GM12878 (cell line): ENCODE data around the gene HIBCH. TPM values are rescaled to one million over a fixed set of nuclear protein-coding genes. Genes with fewer than 3 reads are reported as not detected.

Source experiments
- ATAC-seq: fragments of 200-7000 bp; cut with Tn5 transposase; 3 replicates; pipeline ENCODE4 v1.9.1; 2020; ENCODE audit warnings: mild to moderate bottlenecking, moderate library complexity
- BruUV-seq: library from RNA; stranded (reverse); fragments of 400-500 nt; replicated peaks from 2 replicates; lab custom pipeline; 2021; lab: Mats Ljungman, UMichigan
- CTCF ChIA-PET: fragments of 300-600 bp; sonication (Branson Sonifier 250); formaldehyde crosslinking; extraction: SDS; loops from one replicate; lab custom pipeline; 2021; ENCODE audit warnings: inconsistent platforms; lab: Yijun Ruan, JAX
- POLR2A ChIA-PET: fragments of 350-600 bp; formaldehyde crosslinking; extraction: SDS; loops from one replicate; lab custom pipeline; 2021; ENCODE audit warnings: inconsistent platforms; lab: Charles Lee
- RAD21 ChIA-PET: fragments of 300-600 bp; sonication (Branson Sonifier 250); formaldehyde crosslinking; loops from one replicate; lab custom pipeline; 2023; ENCODE audit warnings: antibody characterized with exemption; ENCODE audit not compliant: unreplicated experiment; lab: Charles Lee
- SMC1A ChIA-PET: fragments of 300-600 bp; sonication (Branson Sonifier 250); formaldehyde crosslinking; loops from one replicate; lab custom pipeline; 2023; ENCODE audit not compliant: unreplicated experiment, uncharacterized antibody; lab: Charles Lee
- DNase-seq: peaks from one replicate; pipeline ENCODE4 v3.0.0-alpha.2; 2011; ENCODE audit warnings: low read depth, low spot score
- FAIRE-seq: peaks from 3 replicates; lab custom pipeline; 2011; peaks lifted over from hg19 to GRCh38; lab: Jason Lieb, UNC
- H2AFZ ChIP-seq: 2 replicates; pipeline ENCODE4 v1.6.0; 2011; ENCODE audit warnings: low read depth, low read length, control low read depth; ENCODE audit not compliant: control insufficient read depth
- H3K27ac ChIP-seq: 2 replicates; pipeline ENCODE4 v1.5.1; 2011; ENCODE audit warnings: control low read depth; ENCODE audit not compliant: control insufficient read depth, insufficient read depth
- H3K27me3 ChIP-seq, 2 experiments: replicated peaks in 1 of 2; 2 replicates each; pipeline versions ENCODE4 v1.6.0 to v1.6.1; 2011; ENCODE audit warnings: low read length in 1 of 2; ENCODE audit not compliant: control insufficient read depth in 2 of 2, insufficient read depth in 2 of 2
- H3K36me3 ChIP-seq, 2 experiments: 2 replicates each; pipeline ENCODE4 v1.5.1; 2011; ENCODE audit warnings: low read length in 1 of 2; ENCODE audit not compliant: control insufficient read depth in 2 of 2, insufficient read depth in 2 of 2
- H3K4me1 ChIP-seq: 2 replicates; pipeline ENCODE4 v1.6.1; 2011; ENCODE audit warnings: mild to moderate bottlenecking, low read length, moderate library complexity, mixed read lengths; ENCODE audit not compliant: control insufficient read depth, insufficient read depth
- H3K4me2 ChIP-seq: 2 replicates; pipeline ENCODE4 v1.6.0; 2011; ENCODE audit warnings: control low read depth; ENCODE audit not compliant: control insufficient read depth, insufficient read depth
- H3K4me3 ChIP-seq: fragments of 200-600 bp; sonication (generic); 2 replicates; pipeline ENCODE4 v1.5.1; 2016
- H3K79me2 ChIP-seq: 2 replicates; pipeline ENCODE4 v1.6.0; 2011; ENCODE audit warnings: low read length; ENCODE audit not compliant: control insufficient read depth, insufficient read depth
- H3K9ac ChIP-seq: 2 replicates; pipeline ENCODE4 v1.8.0; 2011; ENCODE audit warnings: low read length, control low read depth, mixed read lengths; ENCODE audit not compliant: control insufficient read depth, insufficient read depth
- H3K9me3 ChIP-seq: replicated peaks from 3 replicates; pipeline ENCODE4 v1.5.1; 2011; ENCODE audit warnings: mild to moderate bottlenecking, low read length; ENCODE audit not compliant: control insufficient read depth, insufficient read depth
- H4K20me1 ChIP-seq: 2 replicates; pipeline ENCODE4 v1.6.0; 2011; ENCODE audit not compliant: control insufficient read depth, insufficient read depth
- IRF5 ChIP-seq: fragments of 450-650 bp; IDR thresholded peaks from 2 replicates; pipeline ENCODE4 v1.6.1; 2017; ENCODE audit warnings: borderline replicate concordance
- KAT2A ChIP-seq: conservative IDR thresholded peaks from 2 replicates; pipeline ENCODE4 v1.6.1; 2011; ENCODE audit warnings: low read depth, low read length; ENCODE audit not compliant: control insufficient read depth
- MAX ChIP-seq: IDR thresholded peaks from 2 replicates; pipeline ENCODE4 v1.6.1; 2012; ENCODE audit warnings: low read depth, low read length, improper control_type of control experiment
- NFYA ChIP-seq: IDR thresholded peaks from 2 replicates; pipeline ENCODE4 v1.6.1; 2011; ENCODE audit warnings: low read depth, mild to moderate bottlenecking, low read length, improper control_type of control experiment, borderline replicate concordance
- RELA ChIP-seq: fragments of 450-650 bp; IDR thresholded peaks from 2 replicates; pipeline ENCODE4 v1.8.0; 2014; ENCODE audit warnings: borderline replicate concordance; ENCODE audit not compliant: partially characterized antibody
- SIN3A ChIP-seq: IDR thresholded peaks from 2 replicates; pipeline ENCODE4 v1.6.1; 2012; ENCODE audit warnings: low read depth, low read length, improper control_type of control experiment
- TBL1XR1 ChIP-seq: IDR thresholded peaks from 2 replicates; pipeline ENCODE4 v1.6.1; 2012; ENCODE audit warnings: low read depth, low read length, improper control_type of control experiment
- ZZZ3 ChIP-seq: IDR thresholded peaks from 2 replicates; pipeline ENCODE4 v1.6.1; 2011; ENCODE audit warnings: low read depth; ENCODE audit not compliant: control insufficient read depth, insufficient read length
- WGBS: methylation state at CpG from one replicate; pipeline ENCODE4 v1.1.6; 2016; ENCODE audit warnings: low lambda C conversion rate; ENCODE audit not compliant: insufficient replicate concordance, insufficient coverage; ENCODE audit errors: missing lambda C conversion rate; 5-methylcytosine and 5-hydroxymethylcytosine counted together
- in situ Hi-C: fragments of 300-500 bp; cut with MboI; formaldehyde crosslinking; loops from 9 replicates; pipeline ENCODE4 v1.14.3; 2018; ENCODE audit warnings: mixed read lengths
- intact Hi-C: fragments of 100-400 bp; cut with micrococcal nuclease; formaldehyde crosslinking; loops from one replicate; pipeline ENCODE4 v1.14.2; 2022; ENCODE audit not compliant: unreplicated experiment
- polyA plus RNA-seq, 11 experiments: library from polyadenylated mRNA; depleted of rRNA in 4 of 11; unstranded in 6 of 11; stranded (reverse) in 5 of 11; fragments of >200 nt; fragmentation: Nextera tagmentation in 4 of 11; fragmentation: Illumina TruSeq in 1 of 11; extraction: Ambion mirVana in 4 of 11; extraction: Trizol in 1 of 11; gene quantifications; 1 replicate in 1 of 11; 2 replicates in 10 of 11; pipeline versions ENCODE4 v1.2.1 to v1.2.3, GENCODE V29; 2011 to 2016; ENCODE audit warnings: inconsistent platforms in 2 of 11, missing spikeins in 2 of 11, low read depth in 1 of 11
- total RNA-seq, 4 experiments: library from RNA; depleted of rRNA in 3 of 4; stranded (reverse); fragments of >200 nt in 3 of 4; fragmentation: Illumina TruSeq in 1 of 4; extraction: Trizol in 1 of 4; gene quantifications; 2 replicates each; pipeline versions ENCODE4 v1.2.1 to v1.2.3, GENCODE V29; 2013 to 2021

The HIBCH gene
- total and polyA plus RNA-seq, 10 of the 15 experiments (the other 5 are each of a cell fraction or from before 2014, with no cell fraction given), result 22.3 to 81.0 (median 37.4) TPM

- H3K27ac ChIP-seq, result no peak overlapping the region
- FAIRE-seq, result no peak
- no peak overlapping the region for H3K9ac ChIP-seq
- SMC1A ChIA-PET, result no interaction called here
- in situ Hi-C loops, result no loop called here
- H3K4me2 ChIP-seq, result no peak overlapping the region
- H3K36me3 ChIP-seq, result peaks cover 4 to 11% of the 10 kb centered on the region in 2 experiments
- POLR2A ChIA-PET, result interaction anchor here (0.6 kb wide), 1 partner anchor 27 kb away, joined by 3 read pairs; no protein-coding TSS in a partner anchor
- no peak for TF ChIP-seq IRF5
- no peak for TF ChIP-seq NFYA
- TF ChIP-seq RELA, result no peak
- TF ChIP-seq MAX, result no peak
- TF ChIP-seq TBL1XR1, result no peak
- TF ChIP-seq KAT2A, result no peak
- TF ChIP-seq ZZZ3, result no peak
- no peak for TF ChIP-seq SIN3A
- no peak overlapping the region for H2AFZ ChIP-seq
- RAD21 ChIA-PET, result no interaction called here
- peaks cover 14% of the 10 kb centered on the region for H3K9me3 ChIP-seq
- H3K79me2 ChIP-seq, result no peaks in the 10 kb centered on the region
- no peaks in the 10 kb centered on the region for H4K20me1 ChIP-seq
- H3K27me3 ChIP-seq, result no peaks in the 10 kb centered on the region
- no peak for DNase-seq
- H3K4me3 ChIP-seq, result no peak overlapping the region
- H3K4me1 ChIP-seq, result no peaks in the 10 kb centered on the region
- intact Hi-C loops, result no loop called here
- no peak for ATAC-seq
- CTCF ChIA-PET, result interaction anchor here (2.0 kb wide), 1 partner anchor 13 kb away, joined by 8 read pairs; no protein-coding TSS in a partner anchor
- WGBS, result 100% methylated on average over 1 of the region's 2 CpGs
- no TSS peak for BruUV-seq
These were observed 57.8 kb downstream of the HIBCH start for GRCh38 chr2:190261851-190262250.
